ENCODE data around the gene NKTR.

NKTR gene

DNA sequence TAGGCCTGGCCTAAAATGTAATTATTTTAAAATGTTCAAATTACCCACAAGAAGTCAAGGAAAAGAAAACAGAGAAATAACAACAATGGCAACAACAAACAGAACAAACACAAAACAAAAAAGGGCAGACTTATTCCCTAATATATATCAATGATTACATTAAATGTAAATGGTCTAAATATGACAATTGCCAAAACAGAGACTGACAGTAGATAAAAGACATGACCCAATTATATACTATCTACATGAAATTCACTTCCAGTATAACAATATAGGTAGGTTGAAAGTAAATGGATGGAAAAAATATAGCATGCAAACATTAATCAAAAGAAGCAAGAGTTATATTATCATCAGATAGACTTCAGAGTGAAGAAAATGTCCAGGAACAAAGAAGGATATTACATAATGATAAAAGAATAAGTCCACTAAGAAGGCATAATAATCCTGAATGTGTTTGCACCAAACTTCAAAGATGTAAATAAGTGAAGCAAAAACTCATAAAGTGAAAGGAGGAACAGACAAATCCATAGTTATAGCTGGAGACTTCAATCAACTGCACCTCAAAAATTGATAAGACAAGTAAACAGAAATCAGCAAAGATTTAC lies 25.2 kb upstream of the NKTR start:
- TF ChIP-seq, protein P1, sequence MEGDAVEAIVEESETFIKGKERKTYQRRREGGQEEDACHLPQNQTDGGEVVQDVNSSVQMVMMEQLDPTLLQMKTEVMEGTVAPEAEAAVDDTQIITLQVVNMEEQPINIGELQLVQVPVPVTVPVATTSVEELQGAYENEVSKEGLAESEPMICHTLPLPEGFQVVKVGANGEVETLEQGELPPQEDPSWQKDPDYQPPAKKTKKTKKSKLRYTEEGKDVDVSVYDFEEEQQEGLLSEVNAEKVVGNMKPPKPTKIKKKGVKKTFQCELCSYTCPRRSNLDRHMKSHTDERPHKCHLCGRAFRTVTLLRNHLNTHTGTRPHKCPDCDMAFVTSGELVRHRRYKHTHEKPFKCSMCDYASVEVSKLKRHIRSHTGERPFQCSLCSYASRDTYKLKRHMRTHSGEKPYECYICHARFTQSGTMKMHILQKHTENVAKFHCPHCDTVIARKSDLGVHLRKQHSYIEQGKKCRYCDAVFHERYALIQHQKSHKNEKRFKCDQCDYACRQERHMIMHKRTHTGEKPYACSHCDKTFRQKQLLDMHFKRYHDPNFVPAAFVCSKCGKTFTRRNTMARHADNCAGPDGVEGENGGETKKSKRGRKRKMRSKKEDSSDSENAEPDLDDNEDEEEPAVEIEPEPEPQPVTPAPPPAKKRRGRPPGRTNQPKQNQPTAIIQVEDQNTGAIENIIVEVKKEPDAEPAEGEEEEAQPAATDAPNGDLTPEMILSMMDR (IDR thresholded peaks at IDR 0.05) = no peak

DNA sequence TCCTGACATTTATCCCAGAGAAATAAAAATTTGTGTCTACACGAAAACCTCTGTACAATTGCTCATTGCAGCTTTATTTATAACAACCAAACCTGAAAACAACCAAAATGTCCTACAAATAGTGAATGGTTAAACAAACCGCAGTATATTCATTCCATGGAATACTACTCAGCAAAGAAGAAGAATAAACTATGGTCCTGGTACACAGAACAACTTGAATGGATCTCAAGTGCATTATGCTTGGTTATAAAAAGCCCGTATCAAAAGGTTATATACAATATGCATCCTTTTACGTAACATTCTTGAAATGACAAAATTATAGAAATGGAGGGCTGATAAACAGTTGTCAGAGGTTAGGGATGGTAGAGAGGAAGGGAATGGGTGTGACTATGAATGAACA lies 22.4 kb upstream of the NKTR start:
- TF ChIP-seq, protein P1 (IDR thresholded peaks at IDR 0.05) = no peak

DNA sequence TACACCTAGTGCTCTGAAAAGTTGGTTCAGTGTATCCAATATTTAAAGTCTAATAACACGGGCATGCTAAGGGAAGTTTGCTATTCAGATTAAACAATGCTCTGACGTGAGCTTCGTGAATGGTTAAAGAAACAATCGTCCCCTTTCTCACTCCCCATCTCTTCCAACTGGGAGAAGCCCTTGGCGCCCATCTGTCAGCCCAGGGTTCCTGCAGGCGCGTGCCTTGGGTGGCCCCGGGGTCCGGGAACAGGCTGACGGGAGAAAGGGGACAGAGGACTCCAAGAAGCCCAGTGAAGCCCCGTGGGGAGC lies 19.1 kb upstream of the NKTR start:
- TF ChIP-seq, protein P1 (IDR thresholded peaks at IDR 0.05) = no peak

DNA sequence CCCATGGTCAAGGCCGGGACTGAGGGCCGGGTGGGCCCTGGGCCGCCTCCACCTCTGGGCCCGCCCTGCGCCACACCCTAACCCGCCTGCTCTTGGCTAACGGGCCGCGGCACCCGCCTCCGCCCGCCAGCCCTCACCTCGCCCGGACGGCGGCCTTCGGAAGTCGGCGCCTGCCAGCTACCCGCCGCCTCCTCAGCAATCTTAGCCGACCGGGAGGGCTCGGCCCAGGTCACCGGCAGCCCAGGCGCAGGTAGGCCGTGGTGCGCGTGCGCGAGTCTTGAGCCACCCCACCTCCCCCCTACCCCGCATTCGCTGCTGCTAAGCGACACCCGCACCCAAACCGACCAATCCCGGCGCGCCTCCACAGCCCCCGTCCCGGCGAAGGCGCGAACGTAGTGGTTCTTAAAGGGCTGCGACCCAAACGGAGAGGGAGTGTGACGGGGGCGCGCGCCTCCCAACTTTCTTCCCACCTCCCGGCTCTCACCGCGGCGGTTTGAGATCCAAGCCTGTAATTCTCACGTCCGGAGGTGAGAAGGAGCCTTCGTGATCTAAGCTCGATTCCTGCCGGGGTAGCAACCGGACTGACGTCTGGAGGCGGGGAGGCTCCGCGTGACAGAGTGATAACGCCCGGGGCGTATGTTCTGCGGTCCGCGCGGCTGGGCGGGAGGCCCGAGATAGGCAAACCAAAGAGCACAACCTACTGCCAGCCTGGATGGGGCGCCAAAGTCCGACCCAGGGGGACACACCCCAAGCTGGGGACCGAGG lies 18.6 kb upstream of the NKTR start, which contains the start of gene SEC22C:
TSS of gene SEC22C (minus strand) at position 259 of the 765 bp plus-strand sequence. CDS start 12,921 bp downstream, outside the sequence.
- TF ChIP-seq, protein P1 (IDR thresholded peaks at IDR 0.05) = no peak

DNA sequence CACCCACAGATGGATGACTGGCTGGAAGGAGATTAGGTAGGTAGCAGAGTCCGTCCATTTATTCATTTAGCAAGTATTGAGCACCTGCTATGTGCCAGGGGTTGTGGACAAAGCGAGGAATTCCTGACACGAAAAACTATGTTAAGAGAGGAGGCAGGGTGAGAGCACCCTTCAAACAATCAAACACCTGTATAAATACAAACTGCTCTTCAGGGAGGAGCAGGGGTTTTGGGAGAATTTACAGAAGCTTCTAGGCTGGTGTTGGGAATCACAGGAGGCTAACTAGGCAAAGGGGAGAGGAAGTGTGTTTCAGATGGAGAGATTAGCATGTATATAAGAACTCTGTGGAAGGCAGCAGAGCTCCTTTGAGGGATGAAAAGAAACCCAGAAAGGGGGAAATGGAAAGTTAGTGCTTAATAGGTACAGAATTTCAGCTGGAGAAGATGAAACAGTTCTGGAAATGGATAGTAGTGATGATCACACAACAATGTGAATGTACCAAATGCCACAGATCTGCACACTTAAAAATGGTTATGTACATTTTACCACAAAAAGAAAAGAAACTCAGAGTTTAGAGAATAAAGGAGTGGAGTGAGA lies 17.9 kb upstream of the NKTR start:
- TF ChIP-seq, protein P1 (IDR thresholded peaks at IDR 0.05) = no peak

DNA sequence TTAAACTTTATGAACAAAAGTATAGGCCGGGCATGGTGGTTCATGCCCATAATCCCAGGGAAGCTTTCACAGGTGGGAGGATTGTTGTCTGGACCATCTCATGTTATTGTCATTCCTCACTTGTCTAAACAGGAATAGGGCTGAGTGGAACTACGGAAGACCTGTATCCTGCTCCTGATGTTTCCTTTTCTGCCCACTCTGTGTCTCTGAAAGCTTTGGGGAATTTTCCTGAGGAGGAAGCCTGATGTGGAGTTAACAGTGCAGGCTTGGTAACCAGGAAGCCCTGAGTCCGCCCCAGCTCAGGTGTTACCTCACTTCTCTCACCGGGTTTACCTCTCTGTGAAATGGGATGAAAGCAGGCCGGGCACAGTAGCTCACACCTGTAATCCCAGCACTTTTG lies 11.9 kb upstream of the NKTR start:
- TF ChIP-seq, protein P1 (IDR thresholded peaks at IDR 0.05) = no peak

DNA sequence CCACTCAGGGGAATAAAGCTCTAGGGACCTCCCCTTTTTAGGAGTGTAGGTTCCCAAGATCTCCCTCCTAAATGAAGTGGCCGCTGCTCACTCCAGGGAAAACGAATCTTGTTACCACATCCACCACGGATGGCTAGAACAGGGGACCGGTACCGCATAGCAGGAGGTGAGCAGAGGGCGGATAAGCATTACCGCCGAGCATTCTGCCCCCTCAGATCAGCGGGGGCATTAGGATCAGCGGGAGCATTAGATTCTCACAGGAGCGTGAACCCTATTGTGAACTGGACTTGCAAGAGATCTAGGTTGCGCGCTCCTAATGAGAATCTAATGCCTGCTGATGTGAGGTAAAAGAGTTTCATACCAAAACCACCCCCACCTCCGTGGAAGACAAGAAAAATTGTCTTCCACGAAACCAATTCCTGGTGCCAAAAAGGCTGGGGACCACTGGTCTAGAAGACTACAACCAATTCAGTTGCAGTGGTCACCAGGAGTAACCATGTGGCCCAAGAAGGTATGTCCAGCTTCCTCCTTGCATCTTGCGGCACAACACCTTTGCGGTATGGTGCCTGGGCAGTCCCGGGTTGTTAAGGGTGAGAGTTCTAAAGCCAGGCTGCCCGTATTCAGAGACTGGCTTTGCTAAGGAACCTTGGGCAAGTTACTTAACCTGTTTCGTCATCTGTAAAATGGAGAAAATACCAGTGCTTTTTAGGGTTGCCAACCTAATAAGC lies 10.9 kb upstream of the NKTR start:
- TF ChIP-seq, protein P1 (IDR thresholded peaks at IDR 0.05) = no peak
